Keratinocyte (primary cell): ENCODE results near the gene CHMP3. TPM values are rescaled to one million over a fixed set of nuclear protein-coding genes. Genes with fewer than 3 reads are reported as not detected.

Source experiments
- DNase-seq: peaks from one replicate; pipeline ENCODE4 v3.0.0-alpha.2; 2011; ENCODE audit warnings: low read depth, missing footprints, low spot score
- FAIRE-seq: peaks from 2 replicates; lab custom pipeline; 2011; peaks lifted over from hg19 to GRCh38; lab: Jason Lieb, UNC
- H2AFZ ChIP-seq: 2 replicates; pipeline ENCODE4 v1.6.0; 2012; ENCODE audit warnings: low read length, control low read depth, inconsistent platforms; ENCODE audit not compliant: control insufficient read depth
- H3K27ac ChIP-seq: 2 replicates; pipeline ENCODE4 v1.5.1; 2011; ENCODE audit warnings: low read length; ENCODE audit not compliant: control insufficient read depth, insufficient read depth
- H3K27me3 ChIP-seq: 3 replicates; pipeline ENCODE4 v1.6.0; 2011; ENCODE audit warnings: low read length; ENCODE audit not compliant: control insufficient read depth, insufficient read depth; ENCODE audit errors: extremely low read depth
- H3K36me3 ChIP-seq, 2 experiments: 2 replicates in 1 of 2; 3 replicates in 1 of 2; pipeline ENCODE4 v1.5.1; 2011; ENCODE audit warnings: low read length in 2 of 2, mild to moderate bottlenecking in 1 of 2; ENCODE audit not compliant: control insufficient read depth in 2 of 2, insufficient read depth in 2 of 2; ENCODE audit errors: extremely low read depth in 1 of 2
- H3K4me1 ChIP-seq: 3 replicates; pipeline ENCODE4 v1.5.1; 2011; ENCODE audit warnings: low read length; ENCODE audit not compliant: control insufficient read depth, insufficient read depth; ENCODE audit errors: extremely low read depth
- H3K4me2 ChIP-seq: 3 replicates; pipeline ENCODE4 v1.6.0; 2011; ENCODE audit warnings: low read depth, low read length; ENCODE audit not compliant: control insufficient read depth, insufficient read depth; ENCODE audit errors: extremely low read depth
- H3K4me3 ChIP-seq, 3 experiments: fragments of 200-600 bp in 1 of 3; sonication (generic) in 1 of 3; 2 replicates in 2 of 3; 3 replicates in 1 of 3; pipeline ENCODE4 v1.5.1; 2011 to 2016; ENCODE audit warnings: low read length in 3 of 3, mild to moderate bottlenecking in 3 of 3, control low read depth in 2 of 3, inconsistent platforms in 1 of 3, low read depth in 1 of 3, mixed read lengths in 1 of 3, mixed run types in 1 of 3, moderate library complexity in 1 of 3; ENCODE audit not compliant: control insufficient read depth in 2 of 3, insufficient read depth in 2 of 3; ENCODE audit errors: extremely low read depth in 1 of 3
- H3K79me2 ChIP-seq: 2 replicates; pipeline ENCODE4 v1.6.0; 2012; ENCODE audit warnings: low read length; ENCODE audit not compliant: control insufficient read depth, insufficient read depth
- H3K9ac ChIP-seq: 3 replicates; pipeline ENCODE4 v1.6.0; 2011; ENCODE audit warnings: low read length; ENCODE audit not compliant: control insufficient read depth, insufficient read depth; ENCODE audit errors: extremely low read depth
- H3K9me1 ChIP-seq: 3 replicates; pipeline ENCODE4 v1.6.0; 2011; ENCODE audit warnings: low read length; ENCODE audit not compliant: control insufficient read depth, insufficient read depth; ENCODE audit errors: extremely low read depth
- H3K9me3 ChIP-seq: 2 replicates; pipeline ENCODE4 v1.5.1; 2012; ENCODE audit warnings: low read depth, low read length; ENCODE audit not compliant: control insufficient read depth
- H4K20me1 ChIP-seq: 3 replicates; pipeline ENCODE4 v1.6.0; 2011; ENCODE audit warnings: low read length; ENCODE audit not compliant: control insufficient read depth, insufficient read depth; ENCODE audit errors: extremely low read depth
- CTCF ChIP-seq, 3 experiments: IDR thresholded peaks in 1 of 3; conservative IDR thresholded peaks in 1 of 3; optimal IDR thresholded peaks in 1 of 3; 2 replicates in 2 of 3; 3 replicates in 1 of 3; pipeline versions ENCODE3 to v1.5.1; 2011; ENCODE audit warnings: low read length in 3 of 3, mild to moderate bottlenecking in 3 of 3, moderate library complexity in 2 of 3, control low read depth in 1 of 3, inconsistent platforms in 1 of 3; ENCODE audit not compliant: insufficient read depth in 2 of 3; ENCODE audit errors: extremely low read depth in 1 of 3
- EZH2 ChIP-seq: IDR thresholded peaks from one replicate; pipeline ENCODE4 v1.6.1; 2012; ENCODE audit warnings: inconsistent platforms, mild to moderate bottlenecking, low read length, moderate library complexity
- dilution Hi-C: fragments of 300-500 bp; cut with MboI; formaldehyde crosslinking; loops from one replicate; pipeline ENCODE4 v1.7.0; 2020; ENCODE audit warnings: low sequenced_read_pairs; ENCODE audit not compliant: extremely low pct_ligation_motif_present
- polyA plus RNA-seq, 5 experiments: library from polyadenylated mRNA; depleted of rRNA in 3 of 5; stranded (reverse) in 3 of 5; stranded (forward) in 1 of 5; unstranded in 1 of 5; fragments of >200 nt; gene quantifications; 1 replicate in 1 of 5; 2 replicates in 3 of 5; 3 replicates in 1 of 5; pipeline versions ENCODE4 v1.2.1 to v1.2.3, GENCODE V29; 2011 to 2012; ENCODE audit warnings: missing spikeins in 2 of 5, low read depth in 1 of 5, low replicate concordance in 1 of 5

Gene CHMP3
- polyA plus RNA-seq, 1 donor (not counting 4 experiments of a cell fraction or from before 2014, with no cell fraction given), result 162 TPM

- no peak overlapping the region for H3K4me2 ChIP-seq
- peaks cover 5% of the 10 kb centered on the region for H4K20me1 ChIP-seq
- H3K9ac ChIP-seq, result no peak overlapping the region
- DNase-seq (no peak), FAIRE-seq (no peak)
- H3K9me1 ChIP-seq, result no peaks in the 10 kb centered on the region
- no peak for TF ChIP-seq EZH2
- TF ChIP-seq CTCF (optimal IDR thresholded peaks at IDR 0.05 in 1 of 3, IDR thresholded peaks at IDR 0.05 in 1 of 3, conservative IDR thresholded peaks at IDR 0.05 in 1 of 3; ENCODE audit: extremely low read depth in 1 of 3, insufficient read depth in 2 of 3, low read length in 3 of 3), result no peak
- H2AFZ ChIP-seq, result no peak overlapping the region
- H3K4me3 ChIP-seq, result no peak overlapping the region
- H3K36me3 ChIP-seq, result peaks cover 7 to 9% of the 10 kb centered on the region in 2 experiments
- no peaks in the 10 kb centered on the region for H3K79me2 ChIP-seq
- no peaks in the 10 kb centered on the region for H3K27me3 ChIP-seq
- dilution Hi-C loops, result no loop called here
- no peak overlapping the region for H3K27ac ChIP-seq
- H3K4me1 ChIP-seq, result peaks cover 6% of the 10 kb centered on the region
- H3K9me3 ChIP-seq, result peaks cover 2% of the 10 kb centered on the region
Observed at GRCh38 chr2:86500325-86501083, 62.7 kb downstream of the CHMP3 start.

- peaks cover 5% of the 10 kb centered on the region for H4K20me1 ChIP-seq
- H3K4me1 ChIP-seq, result peaks cover 6% of the 10 kb centered on the region
- dilution Hi-C loops, result no loop called here
- FAIRE-seq, result no peak
- H3K79me2 ChIP-seq, result no peaks in the 10 kb centered on the region
- no peak overlapping the region for H3K27ac ChIP-seq
- H3K9me3 ChIP-seq, result peaks cover 2% of the 10 kb centered on the region
- H3K4me2 ChIP-seq, result no peak overlapping the region
- H3K9ac ChIP-seq, result no peak overlapping the region
- no peak for TF ChIP-seq CTCF (optimal IDR thresholded peaks at IDR 0.05 in 1 of 3, IDR thresholded peaks at IDR 0.05 in 1 of 3, conservative IDR thresholded peaks at IDR 0.05 in 1 of 3; ENCODE audit: extremely low read depth in 1 of 3, insufficient read depth in 2 of 3, low read length in 3 of 3)
- TF ChIP-seq EZH2, result no peak
- H3K27me3 ChIP-seq, result no peaks in the 10 kb centered on the region
- no peak overlapping the region for H3K4me3 ChIP-seq
- no peaks in the 10 kb centered on the region for H3K9me1 ChIP-seq
- H2AFZ ChIP-seq, result no peak overlapping the region
- no peak for DNase-seq
- H3K36me3 ChIP-seq, result peaks cover 3 to 6% of the 10 kb centered on the region in 2 experiments
Observed at GRCh38 chr2:86499326-86499725, 63.9 kb downstream of the CHMP3 start.
